Dermis microvascular lymphatic vessel endothelial cell (primary cell): ENCODE data around the gene HCAR3. TPM values are rescaled to one million over a fixed set of nuclear protein-coding genes. Genes with fewer than 3 reads are reported as not detected.

Experiments
- DNase-seq, 2 donors: peaks; one replicate each; pipeline versions ENCODE4 v3.0.0 to v3.0.0-alpha.2; 2010; ENCODE audit warnings: low read depth in 2 of 2
- total RNA-seq: library from RNA; depleted of rRNA; stranded (reverse); fragments of >200 nt; gene quantifications from 2 replicates; pipeline ENCODE4 v1.2.1, GENCODE V29; 2014

The HCAR3 gene
- total RNA-seq, 1 donor from 2014 or later: not detected

DNA sequence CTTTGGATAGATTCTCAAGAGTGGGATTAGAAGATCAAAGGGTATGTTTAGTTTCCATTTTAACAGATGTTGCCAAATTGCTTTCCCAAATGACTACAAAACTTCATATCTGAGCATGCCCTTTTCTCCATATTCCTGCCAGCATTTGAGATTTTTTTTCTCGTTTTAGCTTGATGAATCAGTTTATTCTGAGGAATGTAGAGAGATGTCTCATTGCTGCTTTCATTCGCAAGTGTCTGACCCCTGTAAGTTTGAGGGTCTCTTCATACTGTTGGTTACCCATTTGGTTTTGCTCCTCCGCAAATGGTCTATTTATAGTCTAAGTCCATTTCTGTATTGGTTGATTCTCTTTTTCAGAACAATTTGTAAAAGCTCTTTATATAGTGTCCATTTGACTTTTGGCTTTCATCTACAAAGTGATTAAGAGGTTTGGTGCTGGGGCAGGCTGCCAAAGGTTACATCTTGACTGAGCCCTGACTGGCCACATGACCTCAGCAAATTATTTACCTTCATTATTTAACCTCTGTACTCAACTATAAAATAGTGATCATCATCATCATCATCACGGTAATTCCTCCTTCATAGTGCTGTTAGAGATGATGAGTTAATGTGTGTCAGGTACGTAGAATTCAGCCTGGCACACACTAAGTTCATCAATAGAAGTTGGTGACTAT is 47.1 kb downstream of the HCAR3 start:
- no peak for DNase-seq

DNA sequence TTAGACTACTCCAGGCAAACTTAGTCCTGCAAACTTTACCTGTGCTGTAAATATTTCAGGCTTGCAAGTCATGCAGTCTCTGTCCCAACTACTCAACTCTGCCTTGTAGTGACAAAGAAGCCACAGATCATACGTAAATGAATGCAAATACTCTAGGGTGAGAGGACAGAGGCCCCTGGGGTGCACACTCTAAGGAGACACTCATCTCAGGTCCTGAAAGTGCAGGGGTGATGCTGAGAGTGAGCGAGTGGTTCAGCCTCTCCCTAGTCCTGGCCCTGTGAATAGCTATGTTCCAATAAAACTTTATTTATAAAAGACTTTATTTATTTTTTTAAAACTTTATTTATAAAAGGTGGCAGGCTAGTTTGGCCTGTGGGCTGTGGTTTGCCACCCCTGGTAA is 48.3 kb downstream of the HCAR3 start:
- no peak for DNase-seq

DNA sequence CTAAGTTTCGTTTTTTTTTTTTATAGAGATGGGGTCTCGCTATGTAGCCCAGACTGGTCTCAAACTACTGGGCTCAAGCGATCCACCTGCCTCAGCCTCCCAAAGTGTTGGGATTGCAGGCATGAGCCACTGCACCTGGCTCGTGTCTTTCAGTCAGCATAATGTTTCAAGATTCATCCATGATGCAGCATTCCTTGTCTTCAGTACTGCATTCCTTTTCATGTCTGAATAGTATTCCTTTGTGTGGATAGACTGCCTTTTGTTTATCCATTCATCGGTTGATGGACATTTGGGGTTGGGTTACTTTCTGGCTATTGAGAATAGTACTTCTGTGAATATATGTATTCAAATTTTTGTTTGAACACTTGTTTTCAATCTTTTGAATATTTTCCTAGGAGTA is 50.9 kb downstream of the HCAR3 start:
- no peak for DNase-seq

GRCh38 chr12:122665349-122665748 is 51.3 kb downstream of the HCAR3 start:
- DNase-seq: no peak

Other genes with a start within 250 kb of the HCAR3 start
- 10.1 and 12.8 TPM in 2 replicates for gene ZCCHC8, start 215.9 kb downstream of the HCAR3 start, total RNA-seq
- 19.0 and 22.6 TPM in 2 replicates for gene RSRC2, start 189.9 kb downstream of the HCAR3 start, total RNA-seq
- gene KNTC1, start 189.6 kb downstream of the HCAR3 start, total RNA-seq: 16.6 and 21.7 TPM in 2 replicates
- gene HCAR2, start 13.5 kb downstream of the HCAR3 start, total RNA-seq: not detected in 2 replicates
- gene HCAR1, start 14.0 kb upstream of the HCAR3 start, total RNA-seq: 0.13 TPM in 1 of 2 replicates, not detected in the other
- gene DENR, start 36.0 kb upstream of the HCAR3 start, total RNA-seq: 23.8 and 30.7 TPM in 2 replicates
- gene CCDC62, start 57.8 kb upstream of the HCAR3 start, total RNA-seq: 0.13 and 0.25 TPM in 2 replicates
- gene HIP1R, start 118.6 kb upstream of the HCAR3 start, total RNA-seq: 39.7 and 47.2 TPM in 2 replicates
- 10.5 and 16.6 TPM in 2 replicates for gene VPS37B, start 179.3 kb upstream of the HCAR3 start, total RNA-seq
- gene ABCB9, start 249.7 kb upstream of the HCAR3 start, total RNA-seq: 4.5 and 5.2 TPM in 2 replicates